GM18868 (cell line): ENCODE data around the gene CCDC177.

ENCODE experiments used
- ATAC-seq: cut with Tn5 transposase; IDR thresholded peaks from one replicate; pipeline ENCODE4 v1.9.1; 2021; ENCODE audit warnings: mild to moderate bottlenecking, moderate library complexity; ENCODE audit not compliant: unreplicated experiment

CCDC177 gene

DNA sequence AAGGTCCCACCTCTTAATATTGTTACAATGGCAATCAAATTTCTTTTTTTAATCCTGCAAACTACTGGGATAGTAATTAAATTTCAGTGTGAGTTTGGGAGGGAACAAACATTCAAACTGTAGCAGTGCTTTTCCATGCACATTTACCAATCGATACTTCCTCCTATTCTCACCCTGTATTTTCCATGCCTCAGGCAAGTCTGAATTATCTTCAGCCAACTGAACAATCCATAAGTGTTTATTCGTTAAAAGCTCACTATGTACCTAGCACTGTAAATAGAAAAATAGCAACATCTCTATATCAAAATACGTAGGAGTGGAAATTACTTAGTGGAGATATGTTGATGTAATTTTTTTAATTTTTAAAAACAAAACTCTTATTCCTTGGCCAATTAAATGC lies 43.5 kb downstream of the CCDC177 start:
- no peak for ATAC-seq

DNA sequence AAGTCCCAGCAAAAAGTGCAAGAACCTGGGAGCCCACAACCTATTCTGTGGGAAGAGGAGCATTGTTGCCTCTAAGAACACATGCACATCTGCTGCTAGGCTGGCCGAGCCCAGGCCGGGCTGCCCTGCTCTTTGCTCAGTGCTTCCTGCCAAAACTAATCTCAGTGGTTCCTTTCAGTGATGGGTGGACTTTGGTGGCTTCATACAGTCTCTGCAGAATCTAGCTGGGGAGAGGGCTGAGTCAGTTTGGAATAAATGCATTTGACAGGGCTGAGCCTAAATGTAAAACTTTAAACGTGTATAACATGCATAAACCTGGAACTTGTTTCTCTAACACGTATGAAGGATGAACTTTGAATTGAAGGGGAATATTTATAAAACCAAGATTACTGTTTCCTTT lies 44.6 kb downstream of the CCDC177 start:
- no peak for ATAC-seq

- ATAC-seq, result no peak
Observed at GRCh38 chr14:69529563-69529962, 45.1 kb downstream of the CCDC177 start.

- no peak for ATAC-seq
Observed at GRCh38 chr14:69528930-69529329, 45.7 kb downstream of the CCDC177 start.

DNA sequence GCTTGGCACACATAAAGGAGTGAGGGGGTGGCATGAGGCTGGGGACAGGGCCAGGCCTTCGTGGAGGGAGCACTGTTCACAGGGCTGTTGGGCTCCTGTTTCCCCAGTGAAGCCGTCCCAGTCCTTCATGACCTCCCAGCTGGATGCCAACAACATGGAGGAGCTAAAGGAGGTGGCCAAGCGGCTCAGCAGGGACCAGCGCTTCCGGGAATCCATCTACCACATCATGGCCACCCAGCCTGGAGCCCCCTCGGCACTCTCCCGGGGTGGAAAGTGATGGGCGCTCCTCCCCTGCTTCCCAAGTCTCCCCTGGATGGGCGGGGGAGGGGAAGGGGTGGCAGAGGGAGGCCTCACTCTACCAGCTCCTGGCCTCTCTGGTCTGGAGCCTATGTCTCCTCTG lies 46.5 kb downstream of the CCDC177 start:
- no peak for ATAC-seq

- no peak for ATAC-seq
Observed at GRCh38 chr14:69527635-69528034, 47.0 kb downstream of the CCDC177 start.

DNA sequence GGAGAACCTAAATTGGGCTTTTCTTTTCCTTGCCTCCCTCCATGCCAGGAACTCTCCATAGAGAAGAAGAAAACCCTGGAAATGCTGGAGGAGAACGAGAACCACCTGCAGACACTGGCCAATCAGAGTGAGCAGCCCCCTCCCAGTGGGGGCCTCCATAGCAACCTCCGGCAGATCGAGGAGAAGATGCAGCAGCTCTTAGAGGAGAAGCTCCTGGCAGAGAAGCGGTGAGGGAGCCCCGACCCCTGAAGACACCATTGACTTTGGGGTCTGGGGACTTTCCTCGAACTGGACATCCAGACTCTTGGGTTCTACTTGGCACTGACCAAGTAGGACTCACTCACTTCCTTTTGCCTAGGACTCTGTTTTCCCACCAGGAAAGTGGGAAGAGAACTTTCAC lies 48.8 kb downstream of the CCDC177 start:
- ATAC-seq, result no peak

DNA sequence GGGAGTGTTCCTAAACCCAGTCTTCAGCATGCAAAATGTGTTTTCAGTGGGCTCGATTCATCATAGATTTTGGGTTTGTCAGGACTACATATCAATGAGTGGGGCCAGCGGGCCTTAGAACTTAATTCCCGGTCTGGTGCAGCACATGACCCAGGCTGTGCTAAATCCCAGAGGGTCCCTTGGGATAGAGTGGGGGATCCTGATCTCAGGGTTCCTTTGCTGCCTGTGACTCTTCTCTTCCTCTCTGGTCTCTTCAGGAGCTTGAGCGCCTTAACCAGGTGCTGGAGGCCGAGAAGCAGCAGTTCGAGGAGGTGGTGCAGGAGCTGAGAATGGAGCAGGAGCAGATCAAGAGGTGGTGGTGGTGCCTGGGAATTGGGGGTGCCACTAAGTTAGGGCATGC lies 52.6 kb downstream of the CCDC177 start:
- ATAC-seq, result no peak
